Skeletal muscle tissue (tissue), 4 donors: ENCODE results near the gene EAF1. TPM values are rescaled to one million over a fixed set of nuclear protein-coding genes. Genes with fewer than 3 reads are reported as not detected.

ENCODE experiments used
- H3K27ac ChIP-seq: one replicate; pipeline ENCODE4 v1.7.0; 2013; ENCODE audit warnings: mild to moderate bottlenecking, low read depth, low read length, inconsistent platforms
- H3K27me3 ChIP-seq, 3 donors: one replicate each; pipeline ENCODE4 v1.7.0; 2013; ENCODE audit warnings: low read length in 3 of 3; ENCODE audit not compliant: control insufficient read depth in 3 of 3, insufficient read depth in 3 of 3
- H3K36me3 ChIP-seq, 3 donors: one replicate each; pipeline ENCODE4 v1.7.0; 2013; ENCODE audit warnings: low read length in 3 of 3; ENCODE audit not compliant: control insufficient read depth in 3 of 3, insufficient read depth in 3 of 3
- H3K4me1 ChIP-seq, 3 donors: one replicate each; pipeline ENCODE4 v1.7.0; 2013; ENCODE audit warnings: low read length in 3 of 3, mild to moderate bottlenecking in 3 of 3; ENCODE audit not compliant: control insufficient read depth in 3 of 3, insufficient read depth in 3 of 3
- H3K4me3 ChIP-seq, 3 donors: one replicate each; pipeline ENCODE4 v1.7.0; 2013; ENCODE audit warnings: low read length in 3 of 3
- H3K9ac ChIP-seq, 3 donors: one replicate each; pipeline ENCODE4 v1.7.0; 2013; ENCODE audit warnings: low read length in 3 of 3, mild to moderate bottlenecking in 3 of 3, moderate library complexity in 2 of 3, low read depth in 1 of 3
- H3K9me3 ChIP-seq, 3 donors: one replicate each; pipeline ENCODE4 v1.7.0; 2013; ENCODE audit warnings: low read length in 3 of 3; ENCODE audit not compliant: control insufficient read depth in 3 of 3
- total RNA-seq: library from RNA; depleted of rRNA; stranded (reverse); fragments of >200 nt; gene quantifications from one replicate; pipeline ENCODE4 v1.2.3, GENCODE V29; 2014
- donor health status: Osteomylitis.

EAF1 gene
- total RNA-seq, 1 donor from 2014 or later: 7.3 TPM

DNA sequence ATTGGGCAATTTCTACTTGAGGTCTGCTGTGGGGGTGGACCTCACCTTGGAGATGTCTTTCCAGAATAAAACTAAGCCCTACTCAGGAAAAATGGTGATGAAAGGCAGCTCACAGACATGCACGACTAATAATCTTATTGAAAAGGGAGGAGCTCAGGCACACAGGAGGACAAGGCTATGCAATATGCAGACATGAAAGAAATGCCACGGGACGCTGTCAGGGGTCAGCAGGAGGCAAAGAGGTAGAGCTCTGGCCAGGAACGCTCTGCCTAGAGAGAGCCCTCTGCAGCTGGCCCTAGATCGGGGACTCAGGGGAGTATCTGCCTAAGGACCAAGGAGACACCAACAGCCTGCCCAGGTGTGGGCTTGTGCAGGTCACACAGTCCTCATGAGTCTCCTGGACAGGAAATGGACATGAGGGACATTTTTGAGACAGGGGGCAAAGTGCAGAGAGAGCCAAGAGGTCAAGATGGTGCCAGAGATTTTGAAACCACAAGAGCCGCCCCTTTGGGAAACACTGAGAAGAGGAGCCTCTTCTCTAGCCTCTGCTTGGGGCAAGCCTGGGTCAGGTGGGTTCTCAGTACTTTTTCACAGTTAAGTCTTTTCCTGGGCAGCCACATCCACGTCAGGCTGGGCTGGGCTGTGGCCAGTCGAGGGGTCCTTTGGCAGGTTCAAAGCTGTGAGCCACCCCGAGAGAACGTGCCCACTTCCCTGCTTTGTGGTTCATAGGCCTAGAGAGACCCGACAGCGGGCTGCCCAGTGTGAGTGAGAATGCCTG lies 23.2 kb downstream of the EAF1 start:
- H3K27me3 ChIP-seq: no peaks in the 10 kb centered on the region
- H3K9me3 ChIP-seq: no peaks in the 10 kb centered on the region
- H3K4me3 ChIP-seq: no peak overlapping the region
- peaks cover 17 to 43% (median 29%) of the 10 kb centered on the region in 3 donors for H3K36me3 ChIP-seq
- H3K4me1 ChIP-seq: peaks cover 0 to 7% (median 0%) of the 10 kb centered on the region in 3 donors
- H3K9ac ChIP-seq: no peak overlapping the region
- H3K27ac ChIP-seq: no peak overlapping the region

DNA sequence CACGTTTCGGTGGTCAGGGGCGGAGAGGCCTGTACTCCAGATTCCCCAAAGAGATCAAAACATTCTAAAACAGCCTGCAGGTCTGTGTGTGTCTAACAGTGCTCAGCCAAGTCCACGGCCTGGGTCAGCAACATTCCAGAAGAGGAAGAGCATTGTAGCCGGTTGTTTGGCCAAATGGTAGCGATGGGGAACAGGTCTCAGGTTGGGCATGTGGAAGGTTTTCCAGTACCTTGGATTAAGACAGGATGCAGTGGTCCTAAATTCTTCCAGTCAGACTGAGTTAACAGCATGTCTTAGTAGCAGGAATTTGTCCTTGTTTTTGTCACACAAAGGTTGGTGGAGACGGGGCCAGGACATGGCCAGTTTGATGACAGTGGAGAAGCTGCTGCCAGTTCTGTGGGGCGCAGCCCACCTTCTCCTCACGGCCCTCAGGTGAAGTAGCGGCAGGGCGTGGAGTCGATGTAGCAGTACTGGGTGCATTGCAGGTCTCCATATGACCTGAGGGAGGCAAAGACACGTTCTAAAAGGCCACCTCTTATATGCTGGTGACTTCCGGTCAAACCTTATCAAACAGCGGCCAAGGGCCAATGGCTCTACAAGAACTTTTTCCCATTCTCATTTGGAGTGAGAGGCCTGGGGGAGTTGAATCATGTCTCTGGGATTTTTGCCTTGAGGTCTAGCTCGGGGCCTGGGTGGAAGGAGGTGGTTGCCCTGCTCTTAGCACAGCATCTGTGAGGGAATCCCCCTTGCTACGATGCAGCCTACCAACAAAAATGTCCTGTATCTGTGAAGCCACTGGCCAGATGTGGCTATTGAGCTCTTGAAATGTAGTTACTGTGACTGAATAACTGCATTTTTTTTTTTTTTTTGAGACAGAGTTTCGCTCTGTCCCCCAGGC lies 24.1 kb downstream of the EAF1 start:
- Histone ChIP-seq H3K36me3 (peaks cover 19 to 48% (median 35%) of the 10 kb centered on the region in 3 donors), H3K27me3 (no peaks in the 10 kb centered on the region), H3K4me1 (peaks cover 0 to 7% (median 0%) of the 10 kb centered on the region in 3 donors), H3K9me3 (no peaks in the 10 kb centered on the region), H3K4me3 (no peak overlapping the region), H3K9ac (no peak overlapping the region), H3K27ac (no peak overlapping the region)

DNA sequence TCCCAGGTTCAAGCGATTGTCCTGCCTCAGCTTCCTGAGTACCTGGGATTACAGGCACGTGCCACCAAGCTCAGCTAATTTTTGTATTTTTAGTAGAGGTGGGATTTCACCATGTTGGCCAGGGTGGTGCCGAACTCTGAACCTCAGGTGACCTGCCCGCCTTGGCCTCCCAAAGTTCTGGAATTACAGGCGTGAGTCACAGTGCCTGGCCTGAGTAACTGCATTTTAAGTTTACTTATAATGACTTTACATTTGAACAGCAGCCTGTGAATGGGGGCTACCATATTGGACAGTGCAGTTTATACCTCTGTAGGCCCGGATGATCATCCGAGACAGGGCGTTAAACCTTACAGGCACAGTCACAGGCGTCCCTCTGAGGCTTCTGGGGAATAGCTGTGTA lies 24.8 kb downstream of the EAF1 start:
- no peaks in the 10 kb centered on the region for H3K9me3 ChIP-seq

DNA sequence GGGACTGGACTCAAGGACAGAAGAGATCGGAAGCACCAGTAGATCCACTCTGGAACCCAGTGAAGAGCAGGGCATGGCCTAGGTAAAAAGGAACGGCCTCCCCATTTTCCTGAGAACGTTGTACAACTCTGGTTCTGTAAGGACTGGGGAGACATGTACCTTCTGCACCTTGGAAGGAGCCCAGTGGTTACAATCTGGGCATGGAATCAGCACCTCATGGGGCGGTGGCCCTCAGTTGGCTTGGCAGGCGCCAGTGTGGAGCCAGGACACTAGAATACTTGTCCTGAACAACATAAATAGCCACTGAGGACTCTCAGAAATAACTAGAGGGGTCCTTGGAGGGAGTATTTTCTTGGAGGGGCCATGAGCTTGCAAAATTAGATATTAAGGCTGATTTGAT lies 25.6 kb downstream of the EAF1 start:
- Histone ChIP-seq H3K4me1 (peaks cover 0 to 7% (median 0%) of the 10 kb centered on the region in 3 donors), H3K9ac (no peak overlapping the region), H3K27me3 (no peaks in the 10 kb centered on the region), H3K36me3 (peaks cover 16 to 46% (median 37%) of the 10 kb centered on the region in 3 donors), H3K4me3 (no peak overlapping the region), H3K9me3 (no peaks in the 10 kb centered on the region), H3K27ac (no peak overlapping the region)

More for the DNA sequence above, 24.8 kb downstream of the EAF1 start:
- H3K4me3 ChIP-seq: no peak overlapping the region
- no peaks in the 10 kb centered on the region for H3K27me3 ChIP-seq
- no peak overlapping the region for H3K27ac ChIP-seq
- H3K36me3 ChIP-seq: peaks cover 16 to 48% (median 36%) of the 10 kb centered on the region in 3 donors
- peaks cover 0 to 7% (median 0%) of the 10 kb centered on the region in 3 donors for H3K4me1 ChIP-seq
- no peak overlapping the region for H3K9ac ChIP-seq

DNA sequence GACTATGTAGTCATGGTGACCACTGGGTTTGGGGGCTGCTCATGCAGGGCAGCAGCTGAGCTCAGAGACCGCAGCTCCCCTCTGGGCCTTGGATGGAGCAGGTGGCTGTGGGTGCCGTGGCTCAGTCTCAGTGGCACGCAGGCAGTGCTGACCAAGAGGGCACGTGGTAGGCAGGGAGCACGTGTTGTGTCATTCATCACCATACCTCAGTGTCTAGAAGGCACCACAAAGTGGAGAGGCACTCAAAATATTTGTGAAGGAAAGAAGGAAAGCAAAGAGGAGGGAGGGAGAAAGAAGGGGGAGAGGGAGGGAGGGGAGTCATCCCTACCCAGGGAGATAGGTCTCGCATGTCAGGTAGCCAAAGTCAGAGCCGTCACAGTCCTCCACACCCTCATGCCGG lies 26.1 kb downstream of the EAF1 start:
- Histone ChIP-seq H3K4me3 (no peak overlapping the region), H3K9me3 (no peaks in the 10 kb centered on the region), H3K9ac (no peak overlapping the region), H3K27me3 (no peaks in the 10 kb centered on the region), H3K36me3 (peaks cover 16 to 49% (median 39%) of the 10 kb centered on the region in 3 donors), H3K27ac (no peak overlapping the region), H3K4me1 (peaks cover 0 to 7% (median 0%) of the 10 kb centered on the region in 3 donors)

DNA sequence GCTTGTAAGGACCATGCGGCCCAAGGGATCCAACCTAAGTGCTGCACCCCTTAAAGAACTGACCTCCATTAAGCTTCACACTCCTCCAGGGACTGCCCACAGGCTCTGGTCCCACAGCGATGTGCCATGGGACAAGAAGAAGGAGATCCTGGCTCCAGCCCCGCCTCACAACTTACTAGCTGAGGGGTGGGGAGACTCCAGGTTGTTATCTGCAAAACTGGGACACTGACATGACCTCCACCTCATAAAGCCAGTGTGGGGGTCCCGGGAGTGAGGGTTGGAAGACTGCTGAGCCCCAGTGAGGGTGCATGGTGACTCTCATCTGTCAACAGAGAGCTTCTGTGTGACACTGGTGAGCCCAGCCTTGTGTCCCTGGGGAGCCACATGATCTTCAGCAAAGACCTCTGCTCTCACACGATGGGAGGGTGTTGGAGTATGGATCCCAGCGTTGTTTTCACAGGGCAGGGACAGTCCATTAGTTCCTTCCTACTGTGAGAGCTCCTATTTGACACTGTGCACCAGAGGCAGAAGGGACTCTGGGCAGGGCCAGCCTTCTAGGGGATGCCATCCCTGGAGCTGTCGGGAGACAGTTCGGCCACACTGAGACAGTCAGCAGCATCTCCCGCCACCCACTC lies 26.7 kb downstream of the EAF1 start:
- Histone ChIP-seq H3K4me1 (peaks cover 0 to 7% (median 0%) of the 10 kb centered on the region in 3 donors), H3K36me3 (peaks cover 16 to 50% (median 39%) of the 10 kb centered on the region in 3 donors), H3K27ac (no peak overlapping the region), H3K9me3 (no peaks in the 10 kb centered on the region), H3K4me3 (no peak overlapping the region), H3K9ac (no peak overlapping the region), H3K27me3 (no peaks in the 10 kb centered on the region)

DNA sequence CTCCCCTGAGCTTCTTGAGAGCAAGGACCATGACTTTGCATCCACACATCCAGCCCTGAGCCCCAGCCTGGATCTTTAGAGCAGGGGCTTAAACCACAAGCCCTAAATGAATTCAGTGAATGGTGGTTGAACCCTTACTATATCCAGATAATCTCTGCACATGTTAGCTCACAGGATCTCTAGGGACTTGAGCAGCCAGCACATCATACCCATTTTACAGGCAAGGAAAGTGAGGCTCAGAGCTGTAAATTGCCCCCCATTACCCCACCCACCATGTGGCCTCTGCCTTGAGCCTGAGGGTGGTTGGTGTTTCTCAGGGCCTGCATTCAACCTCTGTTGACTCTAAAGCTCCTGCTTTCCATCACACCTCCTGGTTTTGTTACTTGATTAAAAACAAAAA lies 27.6 kb downstream of the EAF1 start:
- Histone ChIP-seq H3K36me3 (peaks cover 15 to 44% (median 38%) of the 10 kb centered on the region in 3 donors), H3K9me3 (no peaks in the 10 kb centered on the region), H3K9ac (no peak overlapping the region), H3K27ac (no peak overlapping the region), H3K4me3 (no peak overlapping the region), H3K4me1 (peaks cover 0 to 7% (median 0%) of the 10 kb centered on the region in 3 donors), H3K27me3 (no peaks in the 10 kb centered on the region)

DNA sequence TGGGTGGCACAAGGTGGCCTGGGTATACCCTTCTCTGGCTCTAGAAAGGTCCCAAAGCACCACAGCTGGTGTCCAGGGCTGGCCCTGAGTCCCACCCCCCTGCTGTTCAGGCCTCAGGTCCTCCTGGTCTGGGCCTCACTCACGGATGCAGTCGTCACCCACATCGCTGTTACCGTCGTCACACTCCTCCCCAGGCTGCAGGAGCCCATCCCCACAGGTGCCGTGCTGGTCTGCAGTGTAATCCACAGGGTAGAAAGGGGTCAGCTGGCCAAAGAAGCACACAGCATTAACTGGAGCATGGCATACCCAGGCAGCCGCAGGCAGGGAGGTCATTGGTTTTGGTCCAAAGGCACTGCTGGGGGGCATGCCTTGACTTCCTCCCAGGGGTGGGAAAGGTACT lies 28.4 kb downstream of the EAF1 start:
- no peak overlapping the region for H3K27ac ChIP-seq
- H3K4me3 ChIP-seq: no peak overlapping the region
- H3K4me1 ChIP-seq: peaks cover 0 to 7% (median 0%) of the 10 kb centered on the region in 3 donors
- no peaks in the 10 kb centered on the region for H3K9me3 ChIP-seq
- peaks cover 11 to 39% (median 30%) of the 10 kb centered on the region in 3 donors for H3K36me3 ChIP-seq
- no peak overlapping the region for H3K9ac ChIP-seq
- no peaks in the 10 kb centered on the region for H3K27me3 ChIP-seq

DNA sequence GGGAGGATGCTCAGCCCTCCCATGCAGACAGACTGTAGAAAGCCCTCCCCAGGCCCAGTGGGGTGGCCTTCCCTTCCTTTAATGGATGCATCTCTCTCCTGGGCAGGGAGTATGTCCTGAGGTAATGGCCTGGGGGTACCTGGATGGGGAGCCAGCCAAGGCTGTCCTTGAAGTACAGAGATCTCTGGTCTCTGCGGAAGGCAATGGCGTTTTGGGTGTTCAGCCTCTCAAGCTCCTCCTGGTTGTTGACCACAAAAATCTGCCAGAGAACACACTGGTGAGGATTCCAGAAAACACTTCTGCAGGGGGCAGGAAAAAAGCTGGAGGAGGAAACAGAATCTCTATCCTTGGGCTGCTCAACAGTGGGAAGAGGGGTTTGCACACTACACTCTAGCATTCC lies 28.9 kb downstream of the EAF1 start:
- no peaks in the 10 kb centered on the region for H3K27me3 ChIP-seq
- no peaks in the 10 kb centered on the region for H3K9me3 ChIP-seq
- no peak overlapping the region for H3K4me3 ChIP-seq
- no peak overlapping the region for H3K27ac ChIP-seq
- H3K9ac ChIP-seq: no peak overlapping the region
- H3K36me3 ChIP-seq: peaks cover 9 to 37% (median 29%) of the 10 kb centered on the region in 3 donors
- peaks cover 0 to 7% (median 0%) of the 10 kb centered on the region in 3 donors for H3K4me1 ChIP-seq
